Head of caudate nucleus (tissue), 42 donors: ENCODE results near the gene SPAG6.
"Not testable (repeated sequence)": the region's sequence is repeated elsewhere in the genome, so short reads cannot be mapped to it uniquely, and the experiment has no call there.

Experiments used
- DNase-seq, 42 donors: peaks; one replicate each; pipeline versions ENCODE4 v3.0.0 to v3.0.0-alpha.2; 2020 to 2021; ENCODE audit warnings: mixed read lengths in 7 of 42
- intact Hi-C: fragments of 100-400 bp; cut with DNase I; formaldehyde crosslinking; loops from one replicate; pipeline ENCODE4 v1.15.0; 2022

Gene SPAG6

GRCh38 chr10:22406916-22407315 lies 61.6 kb downstream of the SPAG6 start:
- DNase-seq, intact Hi-C loops: not testable (repeated sequence)

- intact Hi-C loops = no loop called here
- no peak for DNase-seq
Observed at GRCh38 chr10:22410394-22410793, 65.1 kb downstream of the SPAG6 start.

GRCh38 chr10:22410846-22411245 lies 65.5 kb downstream of the SPAG6 start:
- DNase-seq = no peak
- intact Hi-C loops = no loop called here

- intact Hi-C loops = no loop called here
- no peak for DNase-seq
Observed at GRCh38 chr10:22414146-22414545, 68.8 kb downstream of the SPAG6 start.

- intact Hi-C loops = no loop called here
- no peak for DNase-seq
Observed at GRCh38 chr10:22415072-22415471, 69.8 kb downstream of the SPAG6 start.

- intact Hi-C loops = no loop called here
- no peak for DNase-seq
Observed at GRCh38 chr10:22417736-22418268, 72.5 kb downstream of the SPAG6 start.

GRCh38 chr10:22420787-22421517 lies 75.7 kb downstream of the SPAG6 start:
- intact Hi-C loops = no loop called here
- DNase-seq = no peak

- DNase-seq = no peak
- intact Hi-C loops = no loop called here
Observed at GRCh38 chr10:22426653-22427052, 81.4 kb downstream of the SPAG6 start.

GRCh38 chr10:22427101-22427500 lies 81.8 kb downstream of the SPAG6 start:
- intact Hi-C loops = no loop called here
- DNase-seq = no peak

GRCh38 chr10:22427890-22428571 lies 82.7 kb downstream of the SPAG6 start:
- intact Hi-C loops = no loop called here

GRCh38 chr10:22429146-22429545 lies 83.8 kb downstream of the SPAG6 start:
- DNase-seq = no peak
- intact Hi-C loops = no loop called here

More at GRCh38 chr10:22427890-22428571, 82.7 kb downstream of the SPAG6 start:
- no peak for DNase-seq

- DNase-seq = no peak
- intact Hi-C loops = loop anchor here (10.0 kb wide), 1 partner anchor 115 kb away; no protein-coding TSS in a partner anchor
Observed at GRCh38 chr10:22429981-22430421, 84.7 kb downstream of the SPAG6 start.

- intact Hi-C loops = loop anchor here (10.0 kb wide), 1 partner anchor 111 kb away; no protein-coding TSS in a partner anchor
- DNase-seq = no peak
Observed at GRCh38 chr10:22433875-22434274, 88.6 kb downstream of the SPAG6 start.

- intact Hi-C loops = loop anchor here (10.0 kb wide), 1 partner anchor 110 kb away; no protein-coding TSS in a partner anchor
- DNase-seq = no peak
Observed at GRCh38 chr10:22434521-22434920, 89.2 kb downstream of the SPAG6 start.

- DNase-seq = peak in 1 of 42 donors; percentile 22
Observed at GRCh38 chr10:22435650-22436049, 90.4 kb downstream of the SPAG6 start.

GRCh38 chr10:22436526-22436892 lies 91.2 kb downstream of the SPAG6 start:
- intact Hi-C loops = loop anchor here (5.0 to 10.0 kb wide), 4 partner anchors 94 to 184 kb away; partner anchors contain the start of gene BMI1
- DNase-seq = peak in 3 of 42 donors; percentile 17 to 51 (median 36)

More at GRCh38 chr10:22435650-22436049, 90.4 kb downstream of the SPAG6 start:
- intact Hi-C loops = loop anchor here (5.0 to 10.0 kb wide), 4 partner anchors 93 to 183 kb away; partner anchors contain the start of gene BMI1

GRCh38 chr10:22436893-22437619 lies 91.8 kb downstream of the SPAG6 start:
- intact Hi-C loops = loop anchor here (5.0 to 10.0 kb wide), 4 partner anchors 95 to 185 kb away; partner anchors contain the start of gene BMI1
- peak; percentile 86 to 97 (median 92) for DNase-seq

GRCh38 chr10:22437620-22438588 lies 92.6 kb downstream of the SPAG6 start:
- peak in 17 of 42 donors; percentile 12 to 64 (median 46) for DNase-seq
- intact Hi-C loops = loop anchor here (5.0 to 10.0 kb wide), 4 partner anchors 96 to 186 kb away; partner anchors contain the start of gene BMI1
